Mesothelial cell of epicardium (in vitro differentiated cells): ENCODE results near the gene FAF1. TPM values are rescaled to one million over a fixed set of nuclear protein-coding genes. Genes with fewer than 3 reads are reported as not detected.

ENCODE experiments used
- DNase-seq, 2 experiments: peaks; one replicate each; pipeline ENCODE4 v3.0.0; 2021; ENCODE audit warnings: low spot score in 2 of 2; ENCODE audit not compliant: unreplicated experiment in 2 of 2
- H3K27ac Mint-ChIP-seq: 2 replicates; pipeline ENCODE4 v1.8.0; 2021; ENCODE audit warnings: mixed read lengths
- H3K27me3 Mint-ChIP-seq: 2 replicates; pipeline ENCODE4 v1.8.0; 2021; ENCODE audit warnings: low read depth, mixed read lengths
- H3K36me3 Mint-ChIP-seq: 2 replicates; pipeline ENCODE4 v1.8.0; 2021; ENCODE audit warnings: mixed read lengths
- H3K4me1 Mint-ChIP-seq: 2 replicates; pipeline ENCODE4 v1.8.0; 2021; ENCODE audit warnings: mixed read lengths
- H3K4me3 Mint-ChIP-seq: 2 replicates; pipeline ENCODE4 v1.8.0; 2021; ENCODE audit warnings: mild to moderate bottlenecking, moderate library complexity, mixed read lengths
- H3K9me3 Mint-ChIP-seq: 2 replicates; pipeline ENCODE4 v1.8.0; 2021; ENCODE audit warnings: mixed read lengths
- total RNA-seq: library from RNA; stranded (reverse); gene quantifications from 3 replicates; pipeline ENCODE4 v1.2.1, GENCODE V29; 2021
- TF ChIP-seq, protein P1 (sequence below): fragments of 200-600 bp; sonication (generic); IDR thresholded peaks from one replicate; pipeline ENCODE4 v1.5.0; 2021; ENCODE audit warnings: antibody characterized with exemption; ENCODE audit not compliant: unreplicated experiment

FAF1 gene
- total RNA-seq, 1 donor from 2014 or later: 44.4 TPM

DNA sequence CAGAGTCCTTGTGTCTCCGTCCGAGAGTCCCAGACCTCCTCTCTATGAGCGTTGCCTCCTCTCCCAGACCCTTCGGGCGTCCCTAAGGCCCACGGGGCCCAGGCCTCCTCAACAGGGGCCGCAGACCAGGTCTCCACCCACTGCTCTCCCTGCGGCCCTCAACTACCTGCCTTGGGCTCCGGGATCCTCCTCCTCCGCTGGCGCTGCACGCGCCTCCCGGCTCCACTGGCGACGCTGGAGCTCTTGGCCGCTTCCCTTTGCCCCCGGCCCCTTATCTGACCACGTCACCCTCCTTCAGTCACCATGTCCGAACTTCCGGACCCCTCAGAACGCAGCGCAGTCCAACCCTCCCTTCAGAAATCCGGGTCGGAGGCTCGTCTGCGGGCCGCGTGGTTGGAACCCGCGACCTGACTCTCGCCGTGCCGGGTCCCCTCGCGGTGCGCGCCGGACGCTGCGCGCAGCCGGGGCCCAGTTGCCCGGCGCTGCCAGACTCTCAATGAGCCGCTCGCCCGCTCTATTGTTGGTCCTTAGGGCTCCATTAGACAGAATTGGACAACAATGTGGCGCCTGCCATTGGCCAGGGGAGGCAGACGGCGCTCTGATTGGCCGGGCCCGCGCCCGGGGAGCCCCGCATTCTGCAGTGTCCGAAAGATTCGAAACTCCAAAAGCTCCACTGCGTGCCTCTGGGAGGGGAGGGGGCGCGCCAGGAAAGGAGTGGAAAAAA is 537.0 kb downstream of the FAF1 start, which contains the start of gene DMRTA2:
TSS of gene DMRTA2 (minus strand) at position 498 of the 724 bp plus-strand sequence. CDS start 1,907 bp downstream, outside the sequence.
- DNase-seq: peak in 1 of 2 experiments; percentile 41
- Mint-ChIP-seq H3K4me3 (peak within 1 kb of the TSS; percentile 48), H3K27ac (peak within 1 kb of the TSS; percentile 67), H3K9me3 (no peaks in the 10 kb centered on the region), H3K36me3 (no peaks in the 10 kb centered on the region), H3K4me1 (peaks cover 35% of the 10 kb centered on the region), H3K27me3 (peaks cover 94% of the 10 kb centered on the region)
- TF ChIP-seq, protein P1, sequence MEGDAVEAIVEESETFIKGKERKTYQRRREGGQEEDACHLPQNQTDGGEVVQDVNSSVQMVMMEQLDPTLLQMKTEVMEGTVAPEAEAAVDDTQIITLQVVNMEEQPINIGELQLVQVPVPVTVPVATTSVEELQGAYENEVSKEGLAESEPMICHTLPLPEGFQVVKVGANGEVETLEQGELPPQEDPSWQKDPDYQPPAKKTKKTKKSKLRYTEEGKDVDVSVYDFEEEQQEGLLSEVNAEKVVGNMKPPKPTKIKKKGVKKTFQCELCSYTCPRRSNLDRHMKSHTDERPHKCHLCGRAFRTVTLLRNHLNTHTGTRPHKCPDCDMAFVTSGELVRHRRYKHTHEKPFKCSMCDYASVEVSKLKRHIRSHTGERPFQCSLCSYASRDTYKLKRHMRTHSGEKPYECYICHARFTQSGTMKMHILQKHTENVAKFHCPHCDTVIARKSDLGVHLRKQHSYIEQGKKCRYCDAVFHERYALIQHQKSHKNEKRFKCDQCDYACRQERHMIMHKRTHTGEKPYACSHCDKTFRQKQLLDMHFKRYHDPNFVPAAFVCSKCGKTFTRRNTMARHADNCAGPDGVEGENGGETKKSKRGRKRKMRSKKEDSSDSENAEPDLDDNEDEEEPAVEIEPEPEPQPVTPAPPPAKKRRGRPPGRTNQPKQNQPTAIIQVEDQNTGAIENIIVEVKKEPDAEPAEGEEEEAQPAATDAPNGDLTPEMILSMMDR: no peak

DNA sequence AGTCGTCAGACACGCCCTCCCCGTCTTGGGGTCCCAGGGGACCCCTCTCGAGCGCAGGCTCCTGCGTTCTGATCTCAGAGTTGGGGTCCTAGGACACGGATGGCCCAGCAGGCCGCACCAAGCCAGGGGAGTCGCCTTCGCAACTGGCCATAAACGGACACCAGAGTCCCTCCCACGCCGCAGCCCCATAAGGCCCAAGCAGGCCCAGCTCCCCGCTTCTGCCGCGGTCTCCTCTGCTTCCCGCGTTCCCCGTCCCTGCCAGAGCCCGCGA is 537.5 kb downstream of the FAF1 start:
- Mint-ChIP-seq H3K4me3 (no peak overlapping the region), H3K9me3 (no peaks in the 10 kb centered on the region), H3K36me3 (no peaks in the 10 kb centered on the region), H3K27me3 (peaks cover 94% of the 10 kb centered on the region), H3K27ac (no peak overlapping the region), H3K4me1 (peaks cover 35% of the 10 kb centered on the region)
- TF ChIP-seq, protein P1: no peak
- no peak for DNase-seq

DNA sequence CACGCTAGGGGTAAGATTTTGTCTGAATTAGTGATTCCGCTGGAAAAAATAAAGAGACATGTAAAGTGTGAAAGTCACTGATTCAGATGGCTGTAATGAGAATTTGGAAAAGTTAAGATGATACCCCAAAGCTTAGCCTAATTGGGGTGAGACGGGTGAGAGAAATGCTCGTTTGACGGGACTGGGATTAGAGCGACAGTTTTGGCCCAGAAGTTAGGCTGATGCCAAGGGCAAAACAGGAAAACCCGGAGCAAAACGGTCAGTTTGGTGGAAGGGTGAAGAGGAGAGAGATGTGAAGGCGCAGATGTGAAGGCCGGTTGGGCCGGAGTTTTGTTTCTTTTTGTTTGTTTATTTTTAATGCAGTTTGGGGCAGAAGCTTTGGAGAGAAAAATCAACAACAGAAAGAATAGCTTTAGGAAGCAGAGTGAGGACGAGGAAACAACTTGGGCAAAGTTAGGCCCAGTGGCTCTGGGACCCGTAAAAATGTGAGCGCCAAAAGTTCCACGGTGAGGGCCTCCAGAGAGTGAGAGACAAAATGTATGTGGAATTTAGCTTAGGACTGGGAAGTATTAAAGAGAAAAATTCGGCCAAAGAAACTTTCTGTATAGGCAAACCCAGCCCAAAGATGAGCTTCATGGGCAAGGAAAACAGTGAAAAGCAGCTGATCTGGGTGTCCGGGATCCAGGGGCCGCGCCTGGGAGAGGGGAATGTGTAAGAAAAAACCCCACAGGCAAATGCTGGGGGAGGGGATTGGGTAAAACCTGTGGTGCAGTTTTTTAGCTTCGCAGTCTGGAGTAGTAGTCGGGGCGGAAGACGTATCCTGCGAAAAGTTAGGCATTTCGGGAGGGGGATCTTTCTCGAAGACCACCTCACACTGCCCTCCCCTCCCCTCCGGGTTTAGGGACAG is 538.0 kb downstream of the FAF1 start:
- Mint-ChIP-seq H3K4me1 (peaks cover 32% of the 10 kb centered on the region), H3K27ac (no peak overlapping the region)
- no peak for DNase-seq

DNA sequence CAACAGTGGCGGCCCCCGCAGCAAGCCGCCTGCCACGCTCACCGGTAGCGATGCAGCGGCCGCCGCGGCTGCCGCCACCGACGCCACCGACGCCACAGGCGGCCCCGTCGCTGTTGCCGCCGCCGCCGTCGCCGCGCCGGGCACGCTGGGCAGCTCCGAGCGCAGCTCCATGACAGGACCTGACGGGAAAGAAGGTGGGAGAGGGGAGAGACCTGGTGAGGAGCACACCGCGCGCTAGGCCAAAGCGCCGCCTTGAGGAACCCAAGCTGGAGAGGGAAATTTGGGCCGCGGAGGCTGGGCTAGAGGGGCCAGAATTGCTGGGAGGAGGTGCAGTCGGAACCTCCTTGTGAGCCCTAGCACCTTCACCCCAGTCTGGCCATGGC is 538.7 kb downstream of the FAF1 start:
- Mint-ChIP-seq H3K4me3 (no peak overlapping the region), H3K36me3 (no peaks in the 10 kb centered on the region), H3K27ac (no peak overlapping the region), H3K9me3 (no peaks in the 10 kb centered on the region), H3K27me3 (peaks cover 94% of the 10 kb centered on the region), H3K4me1 (peaks cover 38% of the 10 kb centered on the region)
- TF ChIP-seq, protein P1: no peak
- no peak for DNase-seq

More for the DNA sequence above, 538.0 kb downstream of the FAF1 start:
- Mint-ChIP-seq H3K36me3 (no peaks in the 10 kb centered on the region), H3K27me3 (peaks cover 94% of the 10 kb centered on the region), H3K9me3 (no peaks in the 10 kb centered on the region), H3K4me3 (peak overlapping the region; percentile 15)
- TF ChIP-seq, protein P1: no peak

DNA sequence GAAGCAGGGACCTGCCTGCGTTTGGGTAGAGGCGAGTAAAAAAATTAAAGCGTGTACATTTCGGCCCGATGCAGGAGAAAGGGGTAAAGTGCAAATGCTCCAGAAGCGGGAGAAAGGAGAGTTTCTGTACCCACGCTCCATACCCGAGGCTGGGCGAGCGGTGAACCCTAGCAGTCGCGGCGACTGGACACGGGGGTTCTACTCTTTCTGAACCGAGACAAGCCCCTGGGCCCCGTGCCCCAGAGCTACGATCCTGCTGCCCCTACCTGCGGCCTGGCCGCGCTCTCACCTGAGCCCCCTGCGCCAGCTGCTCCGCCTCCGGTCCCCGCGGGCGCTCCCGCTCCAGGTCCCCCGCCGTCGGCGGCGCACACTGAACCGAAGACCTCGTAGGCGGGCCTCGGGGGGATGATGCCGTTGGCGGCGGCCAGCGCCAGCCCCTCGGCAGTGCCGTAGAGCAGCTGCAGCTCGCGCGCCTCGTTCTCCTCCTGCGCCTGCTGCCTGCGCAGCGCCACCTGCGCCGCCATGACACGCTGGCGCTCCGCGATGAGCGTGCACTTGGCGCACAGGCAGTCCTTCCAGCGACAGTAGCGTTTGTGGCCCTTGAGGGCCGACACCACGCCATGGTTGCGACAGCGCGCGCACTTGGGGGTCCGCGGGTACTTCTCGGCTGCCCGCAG is 539.2 kb downstream of the FAF1 start:
- TF ChIP-seq, protein P1: no peak
- H3K27me3 Mint-ChIP-seq: peaks cover 94% of the 10 kb centered on the region
- H3K4me1 Mint-ChIP-seq: peaks cover 39% of the 10 kb centered on the region
- H3K9me3 Mint-ChIP-seq: no peaks in the 10 kb centered on the region
- peak in 1 of 2 experiments; percentile 48 for DNase-seq
- H3K27ac Mint-ChIP-seq: no peak overlapping the region
- H3K36me3 Mint-ChIP-seq: no peaks in the 10 kb centered on the region
- H3K4me3 Mint-ChIP-seq: peak overlapping the region; percentile 25
